Measurements from ENCODE around the gene TMEM271. TPM values are rescaled to one million over a fixed set of nuclear protein-coding genes. Genes with fewer than 3 reads are reported as not detected.

Gene TMEM271
- polyA plus RNA-seq, 1 donor from 2014 or later: 16.0 TPM

GRCh38 chr4:532588-533317 lies 43.3 kb downstream of the TMEM271 start:
- Histone ChIP-seq H3K9ac (ENCODE audit: low read length) (no peak overlapping the region), H3K27me3 (ENCODE audit: insufficient read depth, low read depth, low read length) (no peaks in the 10 kb centered on the region), H4K20me1 (ENCODE audit: insufficient read depth) (no peaks in the 10 kb centered on the region), H3K9me3 (ENCODE audit: low read length) (no peaks in the 10 kb centered on the region), H2AFZ (ENCODE audit: low read depth, low read length) (no peak overlapping the region), H3K79me2 (replicated peaks; ENCODE audit: insufficient read depth, low read length) (no peaks in the 10 kb centered on the region), H3K27ac (ENCODE audit: low read length) (no peak overlapping the region), H3F3A (ENCODE audit: insufficient read depth, low read length, poor library complexity, severe bottlenecking) (no peaks in the 10 kb centered on the region), H3K36me3 (ENCODE audit: insufficient read depth, low read length) (peaks cover 8% of the 10 kb centered on the region), H3K9me2 (ENCODE audit: insufficient read depth, low read length) (no peaks in the 10 kb centered on the region), H3K4me3 (ENCODE audit: low read length) (no peak overlapping the region), H3K4me2 (ENCODE audit: low read length) (no peak overlapping the region)
- TF ChIP-seq MXI1 (conservative IDR thresholded peaks at IDR 0.05; ENCODE audit: poor library complexity, severe bottlenecking) (no peak), TAF1 (IDR thresholded peaks at IDR 0.05; ENCODE audit: low read depth) (no peak), RAD21 (conservative IDR thresholded peaks at IDR 0.05) (no peak), REST (IDR thresholded peaks at IDR 0.05; ENCODE audit: borderline replicate concordance) (no peak), EP300 (conservative IDR thresholded peaks at IDR 0.05; ENCODE audit: poor library complexity, severe bottlenecking) (no peak), EZH2 (IDR thresholded peaks at IDR 0.05; ENCODE audit: borderline replicate concordance, insufficient read depth, low read length, poor library complexity, severe bottlenecking) (no peak), POLR2AphosphoS5 (IDR thresholded peaks at IDR 0.05) (no peak), SMC3 (conservative IDR thresholded peaks at IDR 0.05; ENCODE audit: poor library complexity) (no peak)
- TF ChIP-seq, protein P1, sequence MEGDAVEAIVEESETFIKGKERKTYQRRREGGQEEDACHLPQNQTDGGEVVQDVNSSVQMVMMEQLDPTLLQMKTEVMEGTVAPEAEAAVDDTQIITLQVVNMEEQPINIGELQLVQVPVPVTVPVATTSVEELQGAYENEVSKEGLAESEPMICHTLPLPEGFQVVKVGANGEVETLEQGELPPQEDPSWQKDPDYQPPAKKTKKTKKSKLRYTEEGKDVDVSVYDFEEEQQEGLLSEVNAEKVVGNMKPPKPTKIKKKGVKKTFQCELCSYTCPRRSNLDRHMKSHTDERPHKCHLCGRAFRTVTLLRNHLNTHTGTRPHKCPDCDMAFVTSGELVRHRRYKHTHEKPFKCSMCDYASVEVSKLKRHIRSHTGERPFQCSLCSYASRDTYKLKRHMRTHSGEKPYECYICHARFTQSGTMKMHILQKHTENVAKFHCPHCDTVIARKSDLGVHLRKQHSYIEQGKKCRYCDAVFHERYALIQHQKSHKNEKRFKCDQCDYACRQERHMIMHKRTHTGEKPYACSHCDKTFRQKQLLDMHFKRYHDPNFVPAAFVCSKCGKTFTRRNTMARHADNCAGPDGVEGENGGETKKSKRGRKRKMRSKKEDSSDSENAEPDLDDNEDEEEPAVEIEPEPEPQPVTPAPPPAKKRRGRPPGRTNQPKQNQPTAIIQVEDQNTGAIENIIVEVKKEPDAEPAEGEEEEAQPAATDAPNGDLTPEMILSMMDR (IDR thresholded peaks at IDR 0.05; ENCODE audit: poor library complexity, severe bottlenecking): no peak

GRCh38 chr4:531721-532565 lies 44.2 kb downstream of the TMEM271 start:
- no peaks in the 10 kb centered on the region for H3K79me2 ChIP-seq (replicated peaks; ENCODE audit: insufficient read depth, low read length)
- no peak overlapping the region for H3K4me2 ChIP-seq (ENCODE audit: low read length)
- H3K4me3 ChIP-seq (ENCODE audit: low read length): no peak overlapping the region
- H3K27me3 ChIP-seq (ENCODE audit: insufficient read depth, low read depth, low read length): no peaks in the 10 kb centered on the region
- H3K9me3 ChIP-seq (ENCODE audit: low read length): no peaks in the 10 kb centered on the region
- peaks cover 8% of the 10 kb centered on the region for H3K36me3 ChIP-seq (ENCODE audit: insufficient read depth, low read length)
- H3F3A ChIP-seq (ENCODE audit: insufficient read depth, low read length, poor library complexity, severe bottlenecking): no peaks in the 10 kb centered on the region
- no peak overlapping the region for H3K9ac ChIP-seq (ENCODE audit: low read length)
- H4K20me1 ChIP-seq (ENCODE audit: insufficient read depth): no peaks in the 10 kb centered on the region
- H3K9me2 ChIP-seq (ENCODE audit: insufficient read depth, low read length): no peaks in the 10 kb centered on the region
- no peak overlapping the region for H2AFZ ChIP-seq (ENCODE audit: low read depth, low read length)
- no peak for TF ChIP-seq TAF1 (IDR thresholded peaks at IDR 0.05; ENCODE audit: low read depth)
- TF ChIP-seq RAD21 (conservative IDR thresholded peaks at IDR 0.05): no peak
- TF ChIP-seq EP300 (conservative IDR thresholded peaks at IDR 0.05; ENCODE audit: poor library complexity, severe bottlenecking): no peak
- no peak for TF ChIP-seq REST (IDR thresholded peaks at IDR 0.05; ENCODE audit: borderline replicate concordance)
- TF ChIP-seq EZH2 (IDR thresholded peaks at IDR 0.05; ENCODE audit: borderline replicate concordance, insufficient read depth, low read length, poor library complexity, severe bottlenecking): no peak
- TF ChIP-seq POLR2AphosphoS5 (IDR thresholded peaks at IDR 0.05): no peak
- H3K27ac ChIP-seq (ENCODE audit: low read length): no peak overlapping the region

Measured in neural cell (in vitro differentiated cells).